ENCODE data around the gene INTS6. TPM values are rescaled to one million over a fixed set of nuclear protein-coding genes. Genes with fewer than 3 reads are reported as not detected.
A peak's percentile ranks its signal among the peaks of the same experiment; 100 is the strongest.

Gene INTS6
- total and polyA plus RNA-seq, 11 donors = 7.7 to 30.2 (median 23.4) TPM

- Histone ChIP-seq H3K36me3 (peaks cover 0 to 36% (median 22%) of the 10 kb centered on the region in 9 donors), H3K27me3 (no peaks in the 10 kb centered on the region), H3K4me3 (peak overlapping the region; percentile 27 to 94 (median 72)), H3K4me1 (peaks cover 0 to 36% (median 21%) of the 10 kb centered on the region in 12 donors), H3K9me3 (peaks cover 0 to 12% (median 3%) of the 10 kb centered on the region in 12 donors), H3K27ac (peak overlapping the region; percentile 91 to 99 (median 98))
- 7 to 11% (median 9%) methylated on average over 13 of the region's 13 CpGs for WGBS, 4 donors
- TF ChIP-seq POLR2A (IDR thresholded peaks at IDR 0.05) (no peak), CTCF (IDR thresholded peaks at IDR 0.05) (no peak)
- ATAC-seq = no peak
- DNase-seq = peak in 4 of 5 donors; percentile 30 to 47 (median 38)
- intact Hi-C loops (cut with DNase I) = loop anchor here (1.0 to 10.0 kb wide), 11 partner anchors 128 to 351 kb away; partner anchors contain the start of genes DHRS12 (in 8 of the 10) and WDFY2 (in 8 of the 10)
Measured at GRCh38 chr13:51453959-51454703, 1.3 kb upstream of the INTS6 start.

GRCh38 chr13:51453207-51453958 is 547 bp upstream of the INTS6 start:
- peak in 2 of 4 donors; percentile 67 for ATAC-seq
- peak; percentile 86 to 92 (median 89) for DNase-seq
- H3K27ac ChIP-seq = peak overlapping the region; percentile 91 to 99 (median 98)
- H3K4me3 ChIP-seq = peak overlapping the region; percentile 27 to 94 (median 72)
- peaks cover 0 to 43% (median 24%) of the 10 kb centered on the region in 9 donors for H3K36me3 ChIP-seq
- H3K9me3 ChIP-seq = peaks cover 0 to 12% (median 3%) of the 10 kb centered on the region in 12 donors
- intact Hi-C loops (cut with DNase I) = loop anchor here (1.0 to 10.0 kb wide), 11 partner anchors 129 to 351 kb away; partner anchors contain the start of genes DHRS12 (in 8 of the 10) and WDFY2 (in 8 of the 10)
- peak in 1 of 12 donors; percentile 8 for TF ChIP-seq CTCF (IDR thresholded peaks at IDR 0.05)
- TF ChIP-seq POLR2A (IDR thresholded peaks at IDR 0.05) = peak; percentile 43 to 67
- H3K27me3 ChIP-seq = no peaks in the 10 kb centered on the region
- 0 to 3% (median 1%) methylated on average over 31 to 80 of the region's 80 CpGs for WGBS, 4 donors
- H3K4me1 ChIP-seq = peaks cover 0 to 43% (median 21%) of the 10 kb centered on the region in 12 donors

GRCh38 chr13:51451467-51452360 is 1.1 kb downstream of the INTS6 start:
- ATAC-seq (peak; percentile 21 to 38 (median 34)), DNase-seq (peak; percentile 86 to 93 (median 91))
- peak overlapping the region; percentile 95 to 100 (median 99) for H3K27ac ChIP-seq
- peaks cover 0 to 12% (median 3%) of the 10 kb centered on the region in 12 donors for H3K9me3 ChIP-seq
- 1% methylated on average over 39 to 92 of the region's 92 CpGs for WGBS, 4 donors
- H3K27me3 ChIP-seq = no peaks in the 10 kb centered on the region
- TF ChIP-seq CTCF (IDR thresholded peaks at IDR 0.05) (no peak), POLR2A (IDR thresholded peaks at IDR 0.05) (peak in 1 of 2 donors; percentile 35)
- peak overlapping the region; percentile 83 to 99 (median 94) for H3K4me3 ChIP-seq
- H3K36me3 ChIP-seq = peaks cover 0 to 60% (median 30%) of the 10 kb centered on the region in 9 donors
- intact Hi-C loops (cut with DNase I) = loop anchor here (2.0 to 10.0 kb wide), 9 partner anchors 131 to 353 kb away; partner anchors contain the start of genes DHRS12 (in 8 of the 10) and WDFY2 (in 5 of the 10)
- peaks cover 0 to 43% (median 21%) of the 10 kb centered on the region in 12 donors for H3K4me1 ChIP-seq
